Measurements from ENCODE around the gene PSMD10.

DNA sequence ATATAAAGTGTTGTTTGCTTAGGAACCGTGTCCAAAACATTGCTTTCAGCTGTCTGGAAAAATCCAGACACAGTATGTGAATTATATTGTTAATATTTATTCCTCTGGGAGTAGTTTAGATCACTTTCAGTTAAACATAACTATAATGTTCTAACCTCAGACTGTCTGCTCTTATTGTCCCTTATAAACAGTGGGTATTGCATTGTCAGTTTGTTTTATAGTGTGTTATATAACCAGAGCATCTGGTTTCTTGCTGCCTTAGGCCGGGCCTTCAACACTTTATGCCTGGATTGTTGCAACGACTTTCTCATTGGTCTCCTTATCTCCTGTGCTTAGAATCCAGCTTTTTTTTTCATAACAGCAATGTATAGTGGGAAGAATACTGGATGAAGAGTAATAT lies 26.6 kb upstream of the PSMD10 start:
- TF ChIP-seq, protein P1, sequence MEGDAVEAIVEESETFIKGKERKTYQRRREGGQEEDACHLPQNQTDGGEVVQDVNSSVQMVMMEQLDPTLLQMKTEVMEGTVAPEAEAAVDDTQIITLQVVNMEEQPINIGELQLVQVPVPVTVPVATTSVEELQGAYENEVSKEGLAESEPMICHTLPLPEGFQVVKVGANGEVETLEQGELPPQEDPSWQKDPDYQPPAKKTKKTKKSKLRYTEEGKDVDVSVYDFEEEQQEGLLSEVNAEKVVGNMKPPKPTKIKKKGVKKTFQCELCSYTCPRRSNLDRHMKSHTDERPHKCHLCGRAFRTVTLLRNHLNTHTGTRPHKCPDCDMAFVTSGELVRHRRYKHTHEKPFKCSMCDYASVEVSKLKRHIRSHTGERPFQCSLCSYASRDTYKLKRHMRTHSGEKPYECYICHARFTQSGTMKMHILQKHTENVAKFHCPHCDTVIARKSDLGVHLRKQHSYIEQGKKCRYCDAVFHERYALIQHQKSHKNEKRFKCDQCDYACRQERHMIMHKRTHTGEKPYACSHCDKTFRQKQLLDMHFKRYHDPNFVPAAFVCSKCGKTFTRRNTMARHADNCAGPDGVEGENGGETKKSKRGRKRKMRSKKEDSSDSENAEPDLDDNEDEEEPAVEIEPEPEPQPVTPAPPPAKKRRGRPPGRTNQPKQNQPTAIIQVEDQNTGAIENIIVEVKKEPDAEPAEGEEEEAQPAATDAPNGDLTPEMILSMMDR (IDR thresholded peaks at IDR 0.05; ENCODE audit: insufficient read depth, low read length), result no peak
- no peak for TF ChIP-seq POLR2AphosphoS5 (IDR thresholded peaks at IDR 0.05; ENCODE audit: low read depth)
